OCI-M2 (cell line): Measurements from ENCODE around the gene ABCB10.
A peak's percentile ranks its signal among the peaks of the same experiment; 100 is the strongest.
"Not testable (repeated sequence)": the region's sequence is repeated elsewhere in the genome, so short reads cannot be mapped to it uniquely, and the experiment has no call there.

ENCODE experiments used
- DNase-seq: peaks from one replicate; lab custom pipeline; 2025; ENCODE audit not compliant: unreplicated experiment; lab: John Stamatoyannopoulos, UW

The ABCB10 gene

GRCh38 chr1:229572286-229572685, 13.8 kb upstream of the ABCB10 start:
- no peak for DNase-seq

- no peak for DNase-seq
Observed at GRCh38 chr1:229570891-229571516, 12.5 kb upstream of the ABCB10 start.

- DNase-seq = no peak
Observed at GRCh38 chr1:229570305-229570704, 11.8 kb upstream of the ABCB10 start.

GRCh38 chr1:229567109-229567868, 8.8 kb upstream of the ABCB10 start:
- DNase-seq = no peak

- no peak for DNase-seq
Observed at GRCh38 chr1:229563701-229564100, 5.2 kb upstream of the ABCB10 start.

GRCh38 chr1:229563241-229563640, 4.7 kb upstream of the ABCB10 start:
- DNase-seq = no peak

- no peak for DNase-seq
Observed at GRCh38 chr1:229562686-229563085, 4.2 kb upstream of the ABCB10 start.

- DNase-seq = no peak
Observed at GRCh38 chr1:229561141-229561540, 2.6 kb upstream of the ABCB10 start.

GRCh38 chr1:229560124-229560523, 1.6 kb upstream of the ABCB10 start:
- not testable (repeated sequence) for DNase-seq

- DNase-seq = not testable (repeated sequence)
Observed at GRCh38 chr1:229559336-229559801, 862 bp upstream of the ABCB10 start.

- DNase-seq = no peak
Observed at GRCh38 chr1:229557913-229558414, 543 bp downstream of the ABCB10 start.

- no peak for DNase-seq
Observed at GRCh38 chr1:229557200-229557850, 1.2 kb downstream of the ABCB10 start.

- peak; percentile 71 for DNase-seq
Observed at GRCh38 chr1:229554886-229555621, 3.5 kb downstream of the ABCB10 start.

GRCh38 chr1:229553621-229554130, 4.8 kb downstream of the ABCB10 start:
- DNase-seq = no peak

GRCh38 chr1:229552732-229553131, 5.8 kb downstream of the ABCB10 start:
- no peak for DNase-seq

GRCh38 chr1:229550812-229551567, 7.5 kb downstream of the ABCB10 start:
- no peak for DNase-seq

- DNase-seq = no peak
Observed at GRCh38 chr1:229547542-229547941, 11.0 kb downstream of the ABCB10 start.

- DNase-seq = no peak
Observed at GRCh38 chr1:229544587-229544986, 13.9 kb downstream of the ABCB10 start.

GRCh38 chr1:229539863-229540506, 18.5 kb downstream of the ABCB10 start:
- DNase-seq = no peak

- no peak for DNase-seq
Observed at GRCh38 chr1:229538945-229539344, 19.6 kb downstream of the ABCB10 start.
